ENCODE measurements around the gene TFPI. TPM values are rescaled to one million over a fixed set of nuclear protein-coding genes. Genes with fewer than 3 reads are reported as not detected.

The TFPI gene
- total and polyA plus RNA-seq, 8 donors, result 7.5 to 118 (median 16.8) TPM

DNA sequence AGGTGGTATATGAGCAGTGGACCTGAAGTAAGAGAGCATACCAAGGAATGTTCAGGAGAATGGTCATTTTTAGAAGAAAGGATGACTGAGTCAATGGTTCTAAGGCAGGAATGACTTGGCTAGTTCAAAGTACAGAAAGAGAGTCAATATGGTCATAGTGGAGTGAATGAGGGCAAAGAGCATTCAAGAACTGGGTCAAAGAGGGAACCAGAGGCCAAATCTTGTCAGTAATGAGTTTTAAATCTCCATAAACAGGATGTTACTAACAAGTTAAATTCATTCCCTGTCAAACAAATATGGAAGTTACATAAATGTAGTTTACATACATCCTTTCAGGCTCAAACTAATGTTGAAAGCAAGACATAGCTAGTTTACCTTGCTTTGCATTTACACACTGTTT, 122.3 kb downstream of the TFPI start:
- Histone ChIP-seq H3K4me1 (no peaks in the 10 kb centered on the region), H3K36me3 (no peaks in the 10 kb centered on the region), H3K9me3 (no peaks in the 10 kb centered on the region), H3K27ac (no peak overlapping the region), H3K4me3 (no peak overlapping the region), H3K27me3 (no peaks in the 10 kb centered on the region)
- intact Hi-C loops (cut with DNase I; ENCODE audit: low total_unique reads), result no loop called here
- DNase-seq, result no peak
- TF ChIP-seq, protein P1, sequence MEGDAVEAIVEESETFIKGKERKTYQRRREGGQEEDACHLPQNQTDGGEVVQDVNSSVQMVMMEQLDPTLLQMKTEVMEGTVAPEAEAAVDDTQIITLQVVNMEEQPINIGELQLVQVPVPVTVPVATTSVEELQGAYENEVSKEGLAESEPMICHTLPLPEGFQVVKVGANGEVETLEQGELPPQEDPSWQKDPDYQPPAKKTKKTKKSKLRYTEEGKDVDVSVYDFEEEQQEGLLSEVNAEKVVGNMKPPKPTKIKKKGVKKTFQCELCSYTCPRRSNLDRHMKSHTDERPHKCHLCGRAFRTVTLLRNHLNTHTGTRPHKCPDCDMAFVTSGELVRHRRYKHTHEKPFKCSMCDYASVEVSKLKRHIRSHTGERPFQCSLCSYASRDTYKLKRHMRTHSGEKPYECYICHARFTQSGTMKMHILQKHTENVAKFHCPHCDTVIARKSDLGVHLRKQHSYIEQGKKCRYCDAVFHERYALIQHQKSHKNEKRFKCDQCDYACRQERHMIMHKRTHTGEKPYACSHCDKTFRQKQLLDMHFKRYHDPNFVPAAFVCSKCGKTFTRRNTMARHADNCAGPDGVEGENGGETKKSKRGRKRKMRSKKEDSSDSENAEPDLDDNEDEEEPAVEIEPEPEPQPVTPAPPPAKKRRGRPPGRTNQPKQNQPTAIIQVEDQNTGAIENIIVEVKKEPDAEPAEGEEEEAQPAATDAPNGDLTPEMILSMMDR (IDR thresholded peaks at IDR 0.05), result no peak
- TF ChIP-seq POLR2AphosphoS5 (IDR thresholded peaks at IDR 0.05), result no peak
- no peak for TF ChIP-seq POLR2A (IDR thresholded peaks at IDR 0.05)
- TF ChIP-seq EP300 (IDR thresholded peaks at IDR 0.05), result no peak

DNA sequence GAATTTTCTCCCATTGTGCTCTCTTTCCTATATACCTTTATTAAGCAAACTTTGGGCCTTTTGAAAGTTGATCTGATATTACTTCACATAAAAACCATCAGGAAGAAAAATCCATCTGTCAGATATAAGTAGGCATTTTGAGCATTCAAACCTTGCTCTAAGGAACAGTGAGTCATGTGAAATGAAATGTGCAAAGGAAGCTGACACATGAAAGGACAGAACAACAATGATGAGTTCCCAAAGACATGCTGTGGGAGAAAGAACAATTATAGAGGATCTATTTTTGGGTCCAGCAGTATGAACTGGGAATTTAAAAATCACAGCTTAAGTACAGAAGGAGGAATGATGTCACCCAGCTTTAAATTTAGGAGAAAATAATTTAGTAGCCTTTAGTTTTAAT, 124.2 kb downstream of the TFPI start:
- intact Hi-C loops (cut with DNase I; ENCODE audit: low total_unique reads), result no loop called here
- Histone ChIP-seq H3K9me3 (no peaks in the 10 kb centered on the region), H3K4me3 (no peak overlapping the region), H3K27ac (no peak overlapping the region), H3K36me3 (no peaks in the 10 kb centered on the region), H3K27me3 (no peaks in the 10 kb centered on the region), H3K4me1 (no peaks in the 10 kb centered on the region)
- TF ChIP-seq POLR2A (IDR thresholded peaks at IDR 0.05) (no peak), POLR2AphosphoS5 (IDR thresholded peaks at IDR 0.05) (no peak), EP300 (IDR thresholded peaks at IDR 0.05) (no peak)
- TF ChIP-seq, protein P1 (IDR thresholded peaks at IDR 0.05), result no peak
- no peak for DNase-seq

DNA sequence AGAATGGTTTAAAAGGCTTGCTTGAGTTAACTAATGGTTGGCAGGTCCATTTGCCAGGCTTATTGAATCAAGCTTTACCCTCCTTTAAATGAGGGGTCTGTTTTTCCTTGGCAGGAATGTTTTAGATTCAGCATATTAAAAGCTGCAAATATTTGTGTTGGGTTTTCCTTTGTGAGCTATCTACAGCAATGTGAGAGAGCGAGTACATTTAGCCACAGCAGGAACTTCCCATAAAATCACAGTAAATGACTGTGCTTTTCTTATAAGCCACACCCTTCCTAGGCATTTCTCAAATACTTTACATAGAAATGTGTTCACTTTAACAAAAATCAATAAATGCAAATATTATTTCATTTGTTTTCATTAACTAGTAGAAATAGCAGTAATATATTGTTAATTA, 130.1 kb downstream of the TFPI start:
- H3K9me3 ChIP-seq, result no peaks in the 10 kb centered on the region
- intact Hi-C loops (cut with DNase I; ENCODE audit: low total_unique reads), result no loop called here
- H3K4me1 ChIP-seq, result no peaks in the 10 kb centered on the region
- no peak for TF ChIP-seq POLR2A (IDR thresholded peaks at IDR 0.05)
- TF ChIP-seq EP300 (IDR thresholded peaks at IDR 0.05), result no peak
- TF ChIP-seq, protein P1 (IDR thresholded peaks at IDR 0.05), result no peak
- no peak for TF ChIP-seq POLR2AphosphoS5 (IDR thresholded peaks at IDR 0.05)
- no peaks in the 10 kb centered on the region for H3K36me3 ChIP-seq
- no peaks in the 10 kb centered on the region for H3K27me3 ChIP-seq
- H3K4me3 ChIP-seq, result no peak overlapping the region
- no peak overlapping the region for H3K27ac ChIP-seq
- WGBS, 5 donors, result 25 to 64% (median 35%) methylated on average over 1 of the region's 1 CpG
- DNase-seq, result no peak

DNA sequence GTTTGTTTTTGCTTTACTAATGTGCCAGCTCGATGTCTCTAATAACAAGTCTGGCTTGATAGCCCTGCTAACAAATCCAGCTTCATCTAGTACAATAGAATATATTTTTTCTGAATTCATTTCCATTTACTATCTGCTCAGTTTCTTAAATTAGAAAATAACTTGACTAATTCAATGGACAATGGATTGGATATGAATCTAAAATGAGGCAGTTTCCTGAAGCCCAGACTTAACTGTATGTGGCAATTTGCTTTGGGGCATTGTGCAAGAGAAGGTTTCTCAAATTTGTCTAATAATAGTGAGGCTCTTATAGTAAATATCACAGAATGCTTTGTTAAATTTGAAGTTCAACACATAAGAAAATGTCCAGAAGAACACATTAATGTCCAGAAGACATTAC, 132.0 kb downstream of the TFPI start:
- TF ChIP-seq POLR2AphosphoS5 (IDR thresholded peaks at IDR 0.05), result no peak
- no peak for TF ChIP-seq EP300 (IDR thresholded peaks at IDR 0.05)
- TF ChIP-seq, protein P1 (IDR thresholded peaks at IDR 0.05), result no peak
- no peak for TF ChIP-seq POLR2A (IDR thresholded peaks at IDR 0.05)
- intact Hi-C loops (cut with DNase I; ENCODE audit: low total_unique reads), result no loop called here
- no peak overlapping the region for H3K4me3 ChIP-seq
- H3K36me3 ChIP-seq, result no peaks in the 10 kb centered on the region
- no peak overlapping the region for H3K27ac ChIP-seq
- H3K9me3 ChIP-seq, result no peaks in the 10 kb centered on the region
- DNase-seq, result no peak
- 53 to 75% (median 71%) methylated on average over 1 of the region's 1 CpG for WGBS, 5 donors
- H3K27me3 ChIP-seq, result no peaks in the 10 kb centered on the region
- no peaks in the 10 kb centered on the region for H3K4me1 ChIP-seq
